ENCODE data around the gene SLC16A4. TPM values are rescaled to one million over a fixed set of nuclear protein-coding genes. Genes with fewer than 3 reads are reported as not detected.

SLC16A4 gene
- total and polyA plus RNA-seq, 2 donors from 2014 or later = 51.8 to 53.1 TPM

GRCh38 chr1:110411173-110411735, 20.4 kb upstream of the SLC16A4 start:
- H3K9ac ChIP-seq (ENCODE audit: low read length in 3 of 3) = no peak overlapping the region
- H3K27ac ChIP-seq (ENCODE audit: low read depth in 2 of 2, low read length in 2 of 2) = no peak overlapping the region
- peaks cover 0 to 6% (median 2%) of the 10 kb centered on the region in 3 donors for H3K4me1 ChIP-seq (ENCODE audit: control insufficient read depth in 2 of 3, insufficient read depth in 2 of 3, low read depth in 1 of 3, low read length in 3 of 3)
- TF ChIP-seq CTCF (IDR thresholded peaks at IDR 0.05; ENCODE audit: borderline replicate concordance, extremely low read depth, insufficient read depth) = no peak
- H3K27me3 ChIP-seq (ENCODE audit: control insufficient read depth, insufficient read depth, low read length) = no peaks in the 10 kb centered on the region
- DNase-seq (no peak), FAIRE-seq (no peak)
- intact Hi-C loops (cut with DNase I) = loop anchor here (5.0 kb wide), 1 partner anchor 46 kb away; no protein-coding TSS in a partner anchor
- no peaks in the 10 kb centered on the region for H3K9me3 ChIP-seq (ENCODE audit: control insufficient read depth in 2 of 3, insufficient read depth in 1 of 3, low read length in 3 of 3)
- H3K4me3 ChIP-seq (ENCODE audit: low read length in 3 of 3) = no peak overlapping the region
- H3K36me3 ChIP-seq (ENCODE audit: control insufficient read depth in 2 of 3, insufficient read depth in 3 of 3, low read length in 3 of 3) = no peaks in the 10 kb centered on the region

DNA sequence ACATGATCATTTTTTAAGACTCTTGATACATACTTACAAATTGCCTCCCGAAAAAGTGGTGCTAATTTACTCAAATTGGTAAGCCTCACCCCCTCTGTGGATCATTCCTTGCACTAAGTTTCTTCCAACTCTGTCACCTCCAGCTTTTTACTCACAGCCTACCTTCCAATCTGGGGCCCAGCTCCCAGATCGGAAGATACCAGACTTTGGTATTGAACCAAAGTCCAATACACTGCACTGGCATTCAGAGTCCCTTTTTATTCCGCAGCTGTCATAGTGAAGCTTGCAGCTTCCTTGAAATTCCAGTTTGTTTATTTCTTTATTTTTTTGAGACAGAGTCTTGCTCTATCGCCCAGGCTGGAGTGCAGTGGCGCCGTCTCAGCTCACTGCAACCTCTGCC, 18.5 kb upstream of the SLC16A4 start:
- peaks cover 0 to 2% (median 0%) of the 10 kb centered on the region in 3 donors for H3K36me3 ChIP-seq (ENCODE audit: control insufficient read depth in 2 of 3, insufficient read depth in 3 of 3, low read length in 3 of 3)
- no peak for TF ChIP-seq CTCF (IDR thresholded peaks at IDR 0.05; ENCODE audit: borderline replicate concordance, extremely low read depth, insufficient read depth)
- DNase-seq (no peak), FAIRE-seq (no peak)
- intact Hi-C loops (cut with DNase I) = no loop called here
- H3K4me3 ChIP-seq (ENCODE audit: low read length in 3 of 3) = no peak overlapping the region
- no peaks in the 10 kb centered on the region for H3K9me3 ChIP-seq (ENCODE audit: control insufficient read depth in 2 of 3, insufficient read depth in 1 of 3, low read length in 3 of 3)
- H3K9ac ChIP-seq (ENCODE audit: low read length in 3 of 3) = no peak overlapping the region
- H3K4me1 ChIP-seq (ENCODE audit: control insufficient read depth in 2 of 3, insufficient read depth in 2 of 3, low read depth in 1 of 3, low read length in 3 of 3) = peaks cover 0 to 6% (median 2%) of the 10 kb centered on the region in 3 donors
- H3K27ac ChIP-seq (ENCODE audit: low read depth in 2 of 2, low read length in 2 of 2) = no peak overlapping the region
- H3K27me3 ChIP-seq (ENCODE audit: control insufficient read depth, insufficient read depth, low read length) = no peaks in the 10 kb centered on the region

GRCh38 chr1:110408488-110408887, 17.7 kb upstream of the SLC16A4 start:
- peak overlapping the region in 1 of 2 donors; percentile 23 for H3K27ac ChIP-seq (ENCODE audit: low read depth in 2 of 2, low read length in 2 of 2)
- H3K27me3 ChIP-seq (ENCODE audit: control insufficient read depth, insufficient read depth, low read length) = no peaks in the 10 kb centered on the region
- peaks cover 2 to 4% (median 4%) of the 10 kb centered on the region in 3 donors for H3K36me3 ChIP-seq (ENCODE audit: control insufficient read depth in 2 of 3, insufficient read depth in 3 of 3, low read length in 3 of 3)
- H3K9ac ChIP-seq (ENCODE audit: low read length in 3 of 3) = peak overlapping the region in 2 of 3 donors; percentile 93 to 100
- intact Hi-C loops (cut with DNase I) = no loop called here
- no peaks in the 10 kb centered on the region for H3K9me3 ChIP-seq (ENCODE audit: control insufficient read depth in 2 of 3, insufficient read depth in 1 of 3, low read length in 3 of 3)
- peak in 1 of 5 donors; percentile 41 for DNase-seq
- FAIRE-seq = no peak
- H3K4me1 ChIP-seq (ENCODE audit: control insufficient read depth in 2 of 3, insufficient read depth in 2 of 3, low read depth in 1 of 3, low read length in 3 of 3) = peaks cover 0 to 6% (median 2%) of the 10 kb centered on the region in 3 donors
- TF ChIP-seq CTCF (IDR thresholded peaks at IDR 0.05; ENCODE audit: borderline replicate concordance, extremely low read depth, insufficient read depth) = no peak
- H3K4me3 ChIP-seq (ENCODE audit: low read length in 3 of 3) = peak overlapping the region in 2 of 3 donors; percentile 94 to 99

All from kidney (tissue), 14 donors.